Medulla oblongata (tissue), 1 donor: ENCODE data around the gene WWOX.

Source experiments
- DNase-seq: peaks from one replicate; pipeline ENCODE4 v3.0.0-alpha.2; 2015; ENCODE audit errors: extremely low spot score

Gene WWOX

DNA sequence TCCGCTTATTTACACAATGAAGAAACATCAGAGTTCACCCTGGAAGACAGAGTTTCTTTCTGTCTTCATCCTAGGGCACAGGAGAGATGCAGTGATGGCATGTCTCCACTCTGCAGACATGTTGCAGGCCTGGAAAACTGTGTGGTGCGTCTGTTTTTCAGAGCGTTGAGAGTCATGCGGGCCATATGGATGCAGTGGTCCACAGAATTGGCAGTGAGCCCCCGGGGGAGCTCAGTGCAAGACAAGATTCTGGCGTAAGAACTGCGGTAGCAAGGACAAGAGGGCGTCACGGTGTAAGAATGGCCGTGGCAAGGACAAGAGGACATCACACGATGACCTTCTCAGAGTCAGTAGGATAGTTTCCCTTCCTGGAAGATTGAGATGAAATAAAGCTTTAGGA lies 847.1 kb downstream of the WWOX start:
- no peak for DNase-seq

GRCh38 chr16:78950768-78951167 lies 851.3 kb downstream of the WWOX start:
- no peak for DNase-seq

DNA sequence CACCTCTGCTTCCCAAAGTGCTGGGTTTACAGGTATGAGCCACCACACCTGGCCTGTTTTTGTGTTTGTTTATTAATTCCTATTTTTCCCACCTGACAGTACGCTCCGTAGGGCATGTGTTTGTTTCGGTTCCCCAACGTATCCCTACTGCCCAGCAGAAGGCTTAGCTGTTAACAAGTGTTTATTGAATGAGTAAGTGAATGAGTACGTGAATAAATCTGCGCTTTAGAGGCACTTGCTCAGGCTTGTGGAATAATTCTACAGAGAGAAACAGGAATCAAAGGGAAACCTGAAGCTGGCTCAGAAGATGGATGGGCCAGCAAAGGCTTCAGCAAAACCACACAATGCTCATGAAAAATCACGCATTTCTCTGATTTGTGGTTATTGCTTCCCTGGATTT lies 853.2 kb downstream of the WWOX start:
- DNase-seq: no peak

DNA sequence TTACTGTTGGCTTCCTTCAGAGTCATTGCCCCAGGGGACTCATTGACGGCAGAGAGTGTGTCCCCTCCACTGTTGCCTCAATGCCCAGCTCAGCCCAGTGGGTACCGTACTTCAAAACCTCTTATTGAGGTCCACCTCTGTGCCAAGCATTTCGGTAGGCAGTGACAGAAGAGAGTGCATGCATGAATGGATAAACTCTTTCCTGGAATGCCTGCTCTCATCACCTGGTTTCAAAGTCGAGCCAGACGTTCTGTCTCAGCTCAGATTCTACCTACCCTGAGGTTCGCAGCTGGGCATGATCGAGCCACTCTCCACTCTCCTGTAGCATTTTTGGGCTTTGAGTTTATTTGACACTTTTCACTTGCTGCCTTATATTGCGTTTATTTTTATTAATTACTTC lies 854.1 kb downstream of the WWOX start:
- no peak for DNase-seq

DNA sequence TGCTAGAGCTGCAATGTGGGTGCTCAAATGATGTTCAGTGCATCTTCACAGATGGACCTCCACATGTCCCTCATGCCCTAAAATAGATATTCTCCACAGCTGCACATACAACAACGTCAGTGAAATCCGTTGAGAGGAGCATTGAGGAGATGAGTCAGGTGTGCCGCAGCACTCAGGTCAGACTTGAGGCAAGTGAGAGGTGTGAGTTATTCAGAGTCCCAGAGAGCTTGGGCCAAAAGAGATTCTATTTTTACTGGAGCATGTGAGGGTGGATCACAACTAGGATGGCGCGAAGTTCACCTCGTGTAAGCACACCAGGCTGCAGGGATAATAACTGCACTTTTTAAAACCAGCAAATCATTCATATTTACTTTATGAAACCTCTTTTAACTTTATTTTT lies 855.8 kb downstream of the WWOX start:
- no peak for DNase-seq

DNA sequence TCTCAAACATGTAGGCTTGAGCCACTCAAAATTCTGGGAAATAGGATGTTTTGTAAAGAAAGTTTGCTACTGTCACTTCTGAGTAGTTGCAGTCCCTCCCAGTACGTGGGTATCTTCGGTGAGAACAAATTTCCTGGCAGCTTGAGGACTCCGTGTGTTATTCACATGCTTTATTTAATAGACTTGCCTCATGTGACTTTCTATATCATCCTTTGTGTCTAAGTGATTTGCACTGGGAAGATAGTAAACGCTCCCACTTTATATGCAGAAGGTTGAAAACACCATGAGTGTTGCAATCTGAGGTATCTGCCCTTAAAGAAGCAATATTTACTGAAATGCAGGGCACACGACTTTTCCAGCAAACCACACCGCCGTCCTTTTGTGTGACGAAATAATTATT lies 857.4 kb downstream of the WWOX start:
- DNase-seq: no peak

GRCh38 chr16:78957317-78958100 lies 858.1 kb downstream of the WWOX start:
- peak; percentile 24 for DNase-seq

GRCh38 chr16:78961464-78961863 lies 862.0 kb downstream of the WWOX start:
- no peak for DNase-seq

DNA sequence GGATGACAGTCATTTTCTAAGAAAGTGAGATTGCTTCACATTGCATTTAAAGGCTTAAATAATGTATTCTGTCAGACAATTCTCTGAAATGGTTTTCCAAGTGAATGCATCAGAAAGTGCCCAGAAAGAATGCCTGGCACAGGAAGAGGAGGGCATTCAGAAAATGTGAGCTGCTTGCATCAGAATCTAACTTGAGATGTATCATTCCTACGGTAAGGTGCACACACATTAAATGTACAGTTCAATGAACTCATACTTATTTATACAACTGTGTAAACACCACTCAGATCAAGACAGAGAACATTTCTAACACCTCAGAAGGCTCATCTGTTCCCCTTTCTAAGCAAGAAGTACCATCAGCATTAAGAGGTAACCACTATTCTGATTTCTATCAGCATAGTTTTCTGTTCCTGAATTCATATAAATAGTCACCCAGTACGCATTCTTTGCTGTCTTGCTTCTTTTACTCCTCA lies 863.0 kb downstream of the WWOX start:
- DNase-seq: no peak

DNA sequence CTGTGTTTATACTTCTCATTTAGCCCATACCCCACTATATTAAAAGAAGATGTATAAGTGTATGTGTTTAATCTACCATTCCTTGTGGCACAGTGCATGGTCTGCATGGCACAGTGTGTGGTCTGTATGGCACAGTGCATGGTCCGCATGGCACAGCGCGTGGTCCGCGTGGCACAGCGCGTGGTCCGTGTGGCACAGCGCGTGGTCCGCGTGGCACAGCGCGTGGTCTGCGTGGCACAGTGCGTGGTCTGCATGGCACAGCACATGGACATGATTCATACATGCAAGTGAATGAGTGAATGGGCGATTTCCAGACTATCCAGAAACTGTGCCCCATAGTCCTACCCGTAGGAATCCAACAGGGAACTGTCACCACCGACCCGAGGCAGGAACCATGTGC lies 868.5 kb downstream of the WWOX start:
- no peak for DNase-seq

- DNase-seq: no peak
Observed at GRCh38 chr16:78969721-78970120, 870.3 kb downstream of the WWOX start.

- no peak for DNase-seq
Observed at GRCh38 chr16:78970650-78971049, 871.2 kb downstream of the WWOX start.

DNA sequence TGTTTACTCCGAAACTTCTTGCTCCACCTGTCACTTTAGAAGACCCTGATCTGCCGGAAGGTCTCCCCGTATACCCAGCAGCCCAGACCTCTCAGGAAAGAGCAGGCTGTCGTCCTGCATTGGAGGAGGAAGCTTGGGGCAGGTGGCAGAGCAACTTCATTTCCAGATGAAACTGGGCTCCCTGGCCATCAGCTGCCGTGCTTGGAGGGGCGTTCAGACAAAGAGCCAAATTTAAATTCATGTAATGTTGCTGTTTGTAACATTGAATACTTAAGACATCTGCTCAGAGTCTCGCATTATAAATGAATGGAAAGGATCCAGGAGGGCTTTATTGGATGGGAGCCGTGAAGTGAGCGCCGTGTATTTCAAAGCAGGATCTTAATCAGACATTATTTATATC lies 872.6 kb downstream of the WWOX start:
- DNase-seq: no peak

GRCh38 chr16:78972986-78973385 lies 873.5 kb downstream of the WWOX start:
- no peak for DNase-seq

- DNase-seq: no peak
Observed at GRCh38 chr16:78976212-78976611, 876.8 kb downstream of the WWOX start.

DNA sequence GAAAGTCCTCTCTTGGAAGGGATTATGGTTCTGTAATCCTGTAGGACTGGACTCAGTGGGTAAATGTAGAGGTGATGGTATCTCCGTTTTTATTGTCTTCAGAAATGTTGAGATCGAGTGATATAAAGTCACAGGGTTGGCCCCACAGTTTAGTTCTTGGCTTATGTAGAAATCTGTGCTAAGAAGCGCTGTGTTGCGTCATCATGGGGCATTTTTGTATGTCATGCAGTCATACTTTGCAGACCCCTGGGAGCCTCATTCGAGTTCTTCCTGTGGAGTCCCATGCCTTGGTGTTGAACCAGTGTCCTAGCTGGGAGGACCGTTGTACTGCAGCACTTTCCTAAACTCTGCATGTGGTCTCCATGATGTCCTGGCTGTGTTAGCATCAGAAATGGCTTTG lies 881.4 kb downstream of the WWOX start:
- no peak for DNase-seq

GRCh38 chr16:78982096-78982744 lies 882.8 kb downstream of the WWOX start:
- no peak for DNase-seq

GRCh38 chr16:78984324-78984723 lies 884.9 kb downstream of the WWOX start:
- no peak for DNase-seq

GRCh38 chr16:78984887-78985464 lies 885.5 kb downstream of the WWOX start:
- peak; percentile 27 for DNase-seq

DNA sequence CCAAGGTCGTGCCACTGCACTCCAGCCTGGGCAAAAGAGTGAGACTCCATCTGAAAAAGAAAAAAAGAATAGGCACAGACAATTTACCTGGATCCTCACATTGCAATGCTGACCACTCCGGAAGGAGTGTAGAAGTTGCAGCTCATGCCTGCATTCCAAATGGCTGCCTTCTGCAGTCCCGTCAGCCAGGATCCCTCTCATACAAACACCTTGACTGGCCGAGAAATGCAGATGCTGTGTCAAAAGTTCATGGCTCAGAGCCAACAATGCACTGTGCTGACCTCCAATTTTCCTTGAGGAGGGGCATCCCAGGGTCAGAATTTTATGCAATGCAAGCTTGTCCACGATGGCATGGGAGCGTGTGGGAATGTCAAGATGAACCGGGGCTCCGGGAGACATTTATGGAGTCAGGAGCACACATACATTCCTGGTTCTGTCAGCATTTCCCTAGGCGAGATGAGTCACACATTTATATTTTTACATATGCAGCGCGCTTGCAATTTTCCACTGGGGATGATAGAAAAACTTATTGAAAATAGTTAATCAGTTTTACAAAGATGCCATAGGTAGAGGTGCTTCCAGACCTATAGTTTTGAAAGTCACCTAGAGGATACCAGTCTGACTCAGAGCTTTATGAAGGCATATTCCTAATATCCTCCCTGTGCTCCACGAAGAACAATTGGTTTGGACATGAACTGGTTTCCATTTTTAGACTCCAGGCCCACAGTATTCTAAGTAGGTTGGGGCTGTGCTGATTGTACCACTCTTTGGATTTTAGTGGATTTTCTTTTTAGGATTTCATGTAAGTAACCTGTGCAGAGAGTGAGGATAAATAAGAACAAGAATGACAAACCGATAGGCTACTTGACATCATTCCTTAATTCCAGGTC lies 886.5 kb downstream of the WWOX start:
- DNase-seq: no peak

GRCh38 chr16:78987666-78988065 lies 888.2 kb downstream of the WWOX start:
- DNase-seq: no peak

DNA sequence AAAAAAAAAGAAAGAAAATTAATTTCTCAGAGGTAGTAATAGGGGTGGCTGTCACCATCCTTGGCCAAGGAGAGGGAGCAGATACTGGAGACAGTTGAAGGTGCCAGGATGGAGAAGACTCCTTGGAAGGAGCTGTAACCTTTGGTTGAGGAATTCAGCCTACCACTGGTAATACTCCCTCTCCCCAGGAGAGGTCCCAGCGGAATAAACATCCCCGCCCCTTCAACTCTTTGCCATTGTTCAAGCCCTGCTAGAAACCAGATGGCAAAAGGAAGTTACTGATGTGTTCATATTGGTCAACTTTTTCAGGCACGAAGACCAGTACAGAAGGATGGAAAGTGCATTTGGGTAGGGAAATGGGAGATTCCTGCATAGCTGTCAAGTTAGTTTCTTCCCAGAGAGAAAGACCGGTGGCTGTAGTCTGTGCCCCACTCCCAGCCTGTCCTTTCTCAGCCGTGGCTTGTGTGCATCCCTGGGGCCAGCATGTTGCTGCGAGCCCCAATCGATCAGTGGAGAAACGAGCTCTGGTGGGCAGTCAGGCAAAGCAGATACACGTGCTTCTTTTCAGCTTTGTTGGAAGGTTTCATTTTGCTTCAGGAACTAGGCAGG lies 889.0 kb downstream of the WWOX start:
- DNase-seq: no peak
